Measurements from ENCODE around the gene CD82.
"Not testable (repeated sequence)": the region's sequence is repeated elsewhere in the genome, so short reads cannot be mapped to it uniquely, and the experiment has no call there.

The CD82 gene

DNA sequence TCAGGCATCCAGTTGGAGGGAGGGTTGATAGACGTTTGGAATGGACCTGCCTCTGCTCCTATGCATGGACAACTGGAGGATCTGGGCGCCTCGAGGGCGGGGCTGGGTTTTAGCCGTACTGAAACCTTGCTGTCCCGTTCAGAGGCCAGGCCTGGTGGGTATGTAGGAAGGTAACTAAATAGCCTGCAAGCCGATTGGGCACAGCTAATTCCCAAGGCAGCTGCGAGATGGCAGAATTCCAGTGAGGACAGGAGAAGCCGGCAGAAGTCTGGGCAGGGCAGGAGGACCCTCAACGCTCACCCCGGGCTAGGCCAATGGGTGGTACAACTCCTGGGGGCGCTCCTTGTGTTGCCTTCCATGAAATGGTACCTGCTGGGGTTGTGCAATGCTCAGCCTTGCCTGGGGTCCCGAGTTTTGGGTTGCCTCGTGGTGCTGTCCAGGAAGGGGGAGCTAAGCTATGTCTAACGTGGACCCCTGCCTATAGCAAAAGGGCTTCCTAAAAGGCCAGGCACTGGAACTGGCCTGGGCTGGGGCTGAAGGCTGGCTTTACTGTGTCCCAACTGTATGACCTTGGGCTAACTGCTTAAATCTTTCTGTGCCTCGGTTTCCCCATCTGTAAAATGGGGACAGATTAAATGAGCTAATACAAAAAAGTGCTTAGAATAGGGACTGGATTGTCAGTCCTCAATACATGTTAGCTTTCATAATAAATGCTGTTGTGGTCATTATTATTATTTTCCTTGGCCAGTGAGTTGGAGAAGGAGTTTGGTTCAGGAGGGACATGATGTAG is 30.1 kb upstream of the CD82 start:
- no peak for DNase-seq

DNA sequence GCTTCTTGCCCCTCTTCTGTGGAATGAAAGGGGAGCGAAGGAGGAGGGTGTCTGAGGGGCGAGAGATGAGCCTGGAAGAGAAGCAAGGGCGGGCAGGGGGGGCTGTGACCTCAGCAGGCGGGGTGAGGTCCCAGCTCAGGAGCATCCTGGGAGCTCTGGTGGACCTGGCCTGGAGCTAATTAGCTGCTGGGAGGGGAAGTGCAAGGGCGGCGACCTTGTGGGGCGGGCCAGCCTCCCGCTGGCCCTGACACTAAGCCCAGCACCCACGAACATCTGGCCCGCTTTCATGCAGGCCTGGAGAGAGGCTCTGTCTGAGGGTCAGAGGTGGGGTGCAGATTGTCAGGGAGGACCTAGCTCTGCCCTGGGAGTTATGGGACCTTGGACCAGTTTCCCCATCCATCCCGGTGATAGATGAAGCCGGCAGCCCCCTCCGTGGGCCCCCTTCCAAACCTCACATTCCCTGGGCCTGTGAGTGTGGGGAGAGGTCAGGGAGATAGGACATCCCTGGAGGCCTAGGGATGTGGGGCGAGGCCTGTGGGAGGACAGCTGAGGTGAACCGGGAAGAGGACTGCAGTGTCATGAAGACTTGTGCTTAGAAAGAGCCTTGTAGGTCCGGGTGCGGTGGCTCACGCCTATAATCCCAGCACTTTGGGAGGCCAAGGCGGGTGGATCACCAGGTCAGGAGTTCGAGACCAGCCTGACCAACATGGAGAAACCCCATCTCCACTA is 28.5 kb upstream of the CD82 start:
- DNase-seq: no peak

DNA sequence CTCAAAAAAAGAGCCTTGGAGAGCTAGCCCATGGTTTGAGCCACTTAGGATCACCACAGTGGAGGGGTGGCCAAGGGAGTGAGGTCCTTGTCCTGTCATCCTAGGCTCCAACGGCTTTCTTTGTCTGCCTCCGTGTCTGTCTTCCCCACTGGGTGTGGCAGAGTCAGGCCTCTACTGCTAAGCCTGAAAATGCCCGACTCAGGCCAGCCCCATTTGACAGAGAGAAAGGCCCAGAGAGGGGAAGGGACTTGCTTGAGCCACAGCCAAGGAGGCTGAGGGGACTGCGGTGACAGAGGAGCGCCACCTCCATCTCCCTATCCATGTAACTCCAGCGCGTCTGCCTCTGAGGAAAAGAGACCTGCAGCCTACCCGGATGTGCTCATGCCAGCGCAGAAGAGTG is 27.8 kb upstream of the CD82 start:
- DNase-seq: no peak

DNA sequence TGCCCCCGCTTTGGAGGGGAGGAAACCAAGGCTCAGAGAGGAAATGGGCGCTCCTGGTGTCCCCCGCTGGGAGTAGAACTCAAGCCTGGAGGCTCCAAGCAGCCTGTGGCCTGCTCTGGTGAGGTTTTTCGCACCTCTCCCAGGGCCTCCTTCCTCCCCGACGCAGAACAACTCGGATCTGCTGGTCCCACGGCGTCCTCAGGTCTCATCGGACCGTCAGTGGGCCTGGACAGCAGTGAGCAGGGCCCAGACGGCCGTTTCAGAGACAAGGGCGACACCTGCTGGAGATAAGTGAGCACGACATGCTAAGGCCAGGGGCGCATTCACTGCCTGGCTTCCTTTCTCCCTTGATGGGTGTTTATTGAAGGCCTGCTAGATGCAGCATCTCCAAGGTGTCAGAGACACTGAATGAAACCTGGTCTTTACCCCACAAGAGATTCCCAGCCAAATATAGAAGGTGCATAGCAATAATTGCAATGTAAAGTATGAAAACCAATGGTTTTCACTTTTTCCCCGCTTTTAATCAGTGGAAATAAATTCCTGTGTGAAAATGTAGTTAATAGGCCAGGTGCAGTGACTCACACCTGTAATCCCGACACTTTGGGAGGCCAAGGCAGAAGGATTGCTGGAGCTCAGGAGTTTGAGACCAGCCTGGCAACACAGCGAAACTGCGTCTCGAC is 26.9 kb upstream of the CD82 start:
- no peak for DNase-seq

DNA sequence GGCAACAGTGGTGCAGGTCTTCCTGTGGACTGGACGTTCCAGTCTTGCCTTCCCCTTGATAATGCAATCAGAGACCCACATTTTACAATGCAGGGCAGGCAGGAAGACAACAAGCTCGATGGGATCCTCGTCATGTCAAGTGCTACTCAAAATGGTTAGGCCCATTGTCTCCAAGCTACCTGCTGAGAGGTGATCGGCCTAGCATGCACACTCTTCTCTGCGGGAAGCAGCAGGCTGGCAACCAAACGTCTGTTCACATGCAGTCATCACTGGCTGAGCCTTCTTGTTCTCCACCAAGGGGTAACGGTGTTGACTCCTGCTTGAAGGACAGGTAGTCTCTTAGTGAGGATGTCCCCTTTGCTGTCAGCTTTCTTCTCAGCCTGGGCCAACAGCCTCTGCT is 25.5 kb upstream of the CD82 start:
- DNase-seq: peak; percentile 60

DNA sequence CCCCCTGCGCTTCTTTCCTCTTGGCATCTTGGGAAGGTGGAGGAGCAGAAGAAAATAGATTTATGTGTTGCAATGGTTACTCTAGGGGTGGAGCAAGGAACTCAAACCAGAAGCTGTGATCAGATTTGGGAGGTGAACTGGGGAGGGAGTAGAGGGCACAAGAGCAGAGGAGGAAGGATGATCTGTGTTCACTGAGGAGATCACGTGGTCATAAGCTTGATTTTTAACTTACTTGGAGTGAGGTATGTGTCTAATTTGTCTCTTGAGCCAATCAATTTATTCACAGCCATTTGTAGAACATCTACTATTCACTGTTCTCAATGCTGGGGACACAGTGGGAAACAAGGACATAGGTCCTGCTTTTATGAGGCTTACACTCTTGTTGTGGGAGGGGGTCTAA is 24.8 kb upstream of the CD82 start:
- DNase-seq: no peak

DNA sequence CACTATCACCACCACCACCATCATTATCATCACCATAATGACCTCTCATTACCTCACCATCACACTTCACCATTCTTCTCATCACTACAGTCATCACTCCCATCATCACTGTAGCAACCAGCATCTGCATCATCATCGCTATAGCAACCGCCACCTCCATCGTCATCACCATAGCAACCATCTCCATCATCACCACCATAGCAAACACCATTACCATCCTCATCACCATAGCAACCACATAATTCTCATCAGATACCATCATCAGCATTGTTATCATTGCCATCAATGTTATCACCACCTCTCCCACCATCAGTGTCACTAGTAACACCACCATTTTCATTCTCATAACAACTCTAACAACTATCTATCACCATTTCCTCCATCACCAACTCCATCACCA is 23.1 kb upstream of the CD82 start:
- no peak for DNase-seq

DNA sequence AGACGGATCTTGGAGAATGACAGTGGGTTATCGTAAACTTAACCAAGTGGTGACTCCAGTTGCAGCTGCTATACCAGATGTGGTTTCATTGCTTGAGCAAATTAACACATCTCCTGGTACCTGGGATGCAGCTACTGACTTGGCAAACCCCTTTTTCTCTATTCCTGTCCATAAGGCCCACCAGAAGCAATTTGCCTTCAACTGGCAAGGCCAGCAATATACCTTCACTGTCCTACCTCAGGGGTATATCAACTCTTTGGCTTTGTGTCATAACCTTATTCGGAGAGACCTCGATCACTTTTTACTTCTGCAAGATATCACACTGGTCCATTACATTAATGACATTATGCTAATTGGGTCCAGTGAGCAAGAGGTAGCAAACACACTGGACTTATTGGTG is 18.5 kb upstream of the CD82 start:
- DNase-seq: not testable (repeated sequence)

DNA sequence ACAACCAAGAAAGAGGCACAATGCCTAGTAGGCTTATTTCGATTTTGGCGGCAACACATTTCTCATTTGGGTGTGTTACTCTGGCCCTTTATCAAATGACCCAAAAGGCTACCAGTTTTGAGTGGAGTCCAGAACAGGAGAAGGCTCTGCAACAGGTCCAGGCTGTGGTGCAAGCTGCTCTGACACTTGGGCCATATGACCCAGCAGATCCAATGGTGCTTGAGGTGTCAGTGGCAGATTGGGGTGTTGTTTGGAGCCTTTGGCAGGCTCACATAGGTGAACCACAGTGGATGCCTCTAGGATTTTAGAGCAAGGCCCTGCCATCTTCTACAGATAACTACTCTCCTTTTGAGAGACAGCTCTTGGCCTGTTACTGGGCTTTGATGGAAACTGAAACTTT is 17.9 kb upstream of the CD82 start:
- DNase-seq: not testable (repeated sequence)

DNA sequence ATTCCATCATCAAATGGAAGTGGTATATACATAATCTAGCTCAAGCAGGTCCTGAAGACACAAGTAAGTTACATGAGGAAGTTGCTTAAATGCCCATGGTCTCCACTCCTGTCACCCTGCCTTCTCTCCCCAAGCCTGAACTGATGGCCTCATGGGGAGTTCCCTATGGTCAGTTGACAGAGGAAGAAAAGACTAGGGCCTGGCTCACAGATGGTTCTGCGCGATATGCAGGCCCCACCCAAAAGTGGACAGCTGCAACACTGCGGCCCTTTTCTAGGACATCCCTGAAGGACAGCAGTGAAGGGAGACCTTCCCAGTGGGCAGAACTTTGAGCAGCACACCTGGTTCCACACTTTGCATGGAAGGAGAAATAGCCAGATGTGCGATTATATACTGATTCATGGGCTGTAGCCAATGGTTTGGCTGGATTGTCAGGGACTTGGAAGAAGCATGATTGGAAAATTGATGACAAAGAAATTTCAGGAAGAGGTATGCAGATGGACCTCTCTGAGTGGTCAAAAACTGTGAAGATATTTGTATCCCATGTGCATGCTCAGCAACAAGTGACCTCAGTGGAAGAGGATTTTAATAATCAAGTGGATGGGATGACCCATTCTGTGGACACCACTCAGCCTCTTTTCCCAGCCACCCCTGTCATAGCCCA is 17.3 kb upstream of the CD82 start:
- no peak for DNase-seq

DNA sequence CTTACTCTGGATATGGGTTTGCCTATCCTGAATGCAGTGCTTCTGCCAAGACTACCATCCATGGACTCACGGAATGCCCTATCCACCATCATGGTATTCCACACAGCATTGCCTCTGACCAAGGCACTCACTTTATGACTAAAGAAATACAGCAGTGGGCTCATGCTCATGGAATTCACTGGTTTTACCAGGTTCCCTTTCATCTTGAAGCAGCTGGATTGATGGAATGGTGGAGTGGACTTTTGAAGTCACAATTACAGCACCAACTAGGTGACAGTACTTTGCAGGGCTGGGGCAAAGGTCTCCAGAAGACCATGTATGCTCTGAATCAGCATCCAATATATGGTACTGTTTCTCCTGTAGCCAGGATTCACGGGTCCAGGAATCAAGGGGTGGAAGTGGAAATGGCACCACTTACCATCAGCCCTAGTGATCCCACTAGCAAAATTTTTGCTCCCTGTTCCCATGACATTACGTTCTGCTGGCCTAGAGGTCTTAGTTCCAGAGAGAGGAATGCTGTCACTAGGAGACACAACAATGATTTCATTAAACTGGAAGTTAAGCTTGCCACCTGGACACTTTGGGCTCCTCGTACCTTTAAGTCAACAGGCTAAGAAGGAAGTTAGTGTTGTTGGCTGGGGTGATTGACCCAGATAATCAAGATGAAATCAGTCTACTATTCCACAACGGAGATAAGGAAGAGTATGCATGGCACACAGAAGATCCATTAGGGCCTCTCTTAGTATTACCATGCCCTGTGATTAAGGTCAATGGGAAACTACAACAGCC is 16.3 kb upstream of the CD82 start:
- not testable (repeated sequence) for DNase-seq

DNA sequence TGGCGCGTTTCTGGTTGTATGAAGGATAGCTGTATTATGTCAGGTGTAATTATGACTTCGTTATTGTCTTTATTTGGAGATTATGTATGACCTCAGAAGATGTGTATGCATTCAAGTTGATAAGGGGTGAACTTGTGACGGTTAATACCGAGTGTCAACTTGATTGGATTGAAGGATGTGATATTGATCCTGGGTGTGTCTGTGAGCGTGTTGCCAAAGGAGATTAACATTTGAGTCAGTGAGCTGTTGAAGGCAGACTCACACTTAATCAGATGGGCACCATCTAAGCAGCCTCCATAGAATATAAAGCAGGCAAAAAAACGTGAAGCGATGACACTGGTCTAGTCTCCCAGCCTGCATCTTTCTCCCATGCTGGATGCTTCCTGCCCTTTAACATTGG is 15.3 kb upstream of the CD82 start:
- DNase-seq: no peak

DNA sequence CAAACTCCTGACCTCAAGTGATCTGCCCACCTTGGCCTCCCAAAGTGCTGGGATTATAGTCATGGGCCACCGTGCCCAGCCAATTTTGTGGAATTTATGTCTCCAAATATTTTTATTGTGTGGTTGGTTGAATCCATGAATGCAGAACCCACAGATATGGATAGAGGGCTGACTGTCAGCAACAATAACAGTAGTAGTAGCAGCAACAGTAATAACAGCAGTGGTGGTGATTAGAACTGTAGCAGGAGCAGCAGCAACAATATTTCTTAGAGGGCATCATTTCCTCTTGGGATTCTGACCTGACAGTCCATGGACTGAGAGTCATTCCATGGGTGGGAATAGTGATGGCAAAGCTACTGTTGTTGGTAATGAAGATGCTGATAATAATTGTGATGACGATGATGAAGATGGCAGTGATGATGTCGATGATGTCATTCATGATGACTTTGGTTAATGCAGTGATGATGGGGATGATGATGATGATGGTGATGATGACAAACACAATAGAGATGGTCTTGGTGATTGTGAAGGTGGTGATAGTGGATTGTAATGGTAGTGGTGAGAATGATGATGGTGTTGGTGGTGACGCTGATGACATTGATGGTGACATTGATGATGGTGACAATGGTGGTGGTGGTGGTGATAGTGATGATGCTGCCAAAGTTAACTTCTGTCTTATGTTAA is 13.9 kb upstream of the CD82 start:
- DNase-seq: no peak

DNA sequence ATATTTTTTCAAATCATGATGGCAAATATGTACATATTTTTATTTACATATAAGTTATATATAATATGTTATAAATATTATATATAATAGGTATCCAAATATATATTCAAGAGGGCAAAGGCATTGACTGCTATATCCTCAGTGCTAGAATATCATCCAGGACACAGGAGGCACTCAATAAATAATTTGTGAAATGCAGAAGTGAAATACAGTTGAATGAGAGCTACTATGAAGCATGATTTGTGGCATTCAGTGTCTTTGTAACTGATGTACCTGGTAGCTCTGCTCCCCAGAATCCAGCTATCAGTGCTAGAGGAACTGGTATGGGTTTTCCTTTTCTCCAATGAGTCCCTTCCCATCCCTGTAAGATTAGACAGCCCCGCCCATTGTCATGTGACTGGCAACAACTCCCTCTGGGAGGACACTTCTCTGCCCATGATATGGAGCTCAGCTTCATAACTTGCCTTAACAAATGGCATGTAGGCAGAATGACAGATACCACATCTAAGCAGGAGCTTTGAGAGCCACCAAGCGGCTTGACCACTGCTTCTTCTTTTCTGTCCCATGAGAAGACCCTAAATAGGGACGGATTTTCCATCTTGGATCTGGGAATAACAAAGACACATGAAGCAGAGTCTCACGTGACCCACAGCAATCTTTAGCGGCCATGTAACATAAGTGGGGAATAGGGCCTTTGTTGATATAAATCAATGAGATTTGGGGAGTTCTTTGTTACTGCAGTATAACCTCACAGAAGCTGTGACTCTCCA is 10.2 kb upstream of the CD82 start:
- no peak for DNase-seq

DNA sequence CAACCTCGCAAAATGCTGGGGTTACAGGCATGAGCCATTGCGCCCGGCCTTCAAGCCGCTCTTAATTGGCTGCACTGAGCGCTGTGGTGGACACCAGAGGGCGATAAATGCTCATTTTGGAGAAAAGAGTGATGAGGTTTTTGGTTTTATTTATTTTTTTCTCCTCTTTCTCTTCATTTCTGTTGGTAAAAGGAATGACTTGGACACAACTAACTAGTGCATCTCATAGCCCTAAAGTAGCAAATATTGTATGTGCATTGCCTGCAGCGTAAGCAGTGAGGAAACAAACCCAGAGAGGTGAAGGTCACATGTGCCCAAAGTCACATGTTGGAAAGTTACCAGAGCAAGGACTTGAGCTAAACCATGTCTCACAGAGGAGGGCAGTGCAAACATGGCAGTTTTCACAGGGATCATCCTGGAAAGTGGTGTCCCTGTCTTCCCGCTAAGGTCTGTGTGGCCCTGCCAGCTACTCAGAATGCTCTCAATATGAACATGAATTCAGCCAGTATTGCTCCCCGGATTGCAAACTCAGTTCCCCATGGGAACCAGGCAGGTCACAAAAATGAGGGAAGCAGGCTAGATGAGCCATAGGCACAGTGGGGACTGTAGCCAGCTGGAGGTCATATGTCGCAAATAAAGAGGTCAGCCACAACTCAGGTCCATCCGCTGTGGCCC is 8.6 kb upstream of the CD82 start:
- no peak for DNase-seq

DNA sequence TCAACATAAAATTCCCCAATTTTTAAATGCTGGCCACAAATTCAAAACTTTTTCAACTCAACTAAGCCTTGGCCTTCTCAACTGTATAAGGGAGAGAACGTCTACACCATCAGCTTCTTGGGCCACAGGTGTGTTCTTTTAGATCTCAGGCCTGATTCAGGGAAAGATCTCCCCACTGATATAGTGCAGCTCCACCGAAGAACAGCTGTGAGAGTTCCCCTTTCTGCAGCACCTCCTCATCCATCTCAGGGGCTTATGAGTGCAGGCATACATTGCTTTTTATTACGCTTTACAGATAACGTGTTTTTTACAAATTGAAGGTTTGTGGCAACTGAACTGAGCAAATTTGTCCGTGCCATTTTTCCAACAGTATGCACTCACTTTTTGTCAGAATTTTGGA is 8.0 kb upstream of the CD82 start:
- no peak for DNase-seq

DNA sequence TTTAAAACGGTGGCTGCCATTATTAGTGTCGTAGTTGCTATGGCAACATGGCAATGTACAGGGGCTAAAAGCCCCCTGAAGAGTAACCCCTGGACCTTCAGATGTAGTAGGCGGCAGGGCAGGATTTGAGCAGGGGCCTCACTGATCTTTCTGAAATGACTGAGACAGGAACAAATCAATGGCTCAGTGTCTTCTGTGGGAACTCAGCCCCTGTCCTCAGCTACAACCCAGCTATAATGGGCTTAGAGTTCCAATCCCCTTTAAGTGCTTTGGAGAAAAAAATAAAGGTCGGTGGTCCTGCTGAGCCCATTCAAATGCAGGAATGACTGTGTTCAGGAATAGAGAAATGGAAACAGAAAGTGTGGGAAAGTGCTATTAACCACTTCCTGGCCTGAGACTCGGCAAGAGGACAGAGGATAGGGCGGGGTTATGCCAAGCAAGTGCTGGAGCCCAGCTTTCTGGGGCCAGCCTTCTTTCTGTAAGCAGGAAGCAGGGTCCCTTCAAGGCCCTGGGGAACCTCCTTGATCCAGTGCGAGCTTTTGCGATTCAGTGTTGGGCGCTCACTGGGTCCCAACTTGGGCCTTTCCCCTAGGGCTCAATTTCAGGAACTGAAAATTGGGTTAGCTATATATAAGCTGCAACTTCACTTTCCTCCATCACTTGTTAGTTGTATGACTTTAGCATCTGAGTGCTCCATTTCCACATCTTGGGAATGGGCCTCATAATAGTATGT is 6.1 kb upstream of the CD82 start:
- no peak for DNase-seq

DNA sequence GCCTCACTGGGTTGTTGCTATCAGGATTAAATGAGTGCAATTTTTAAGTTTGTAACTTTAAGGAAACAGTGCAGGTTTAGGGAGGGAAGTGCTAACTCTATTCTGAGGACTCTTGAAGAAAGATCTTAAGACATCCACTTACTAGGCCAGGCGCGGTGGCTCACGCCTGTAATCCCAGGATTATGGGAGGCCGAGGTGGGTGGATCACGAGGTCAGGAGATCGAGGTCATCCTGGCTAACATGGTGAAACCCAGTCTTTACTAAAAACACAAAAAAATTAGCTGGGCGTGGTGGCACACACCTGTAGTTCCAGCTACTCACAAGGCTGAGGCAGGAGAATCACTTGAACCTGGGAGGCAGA is 5.5 kb upstream of the CD82 start:
- DNase-seq: not testable (repeated sequence)

DNA sequence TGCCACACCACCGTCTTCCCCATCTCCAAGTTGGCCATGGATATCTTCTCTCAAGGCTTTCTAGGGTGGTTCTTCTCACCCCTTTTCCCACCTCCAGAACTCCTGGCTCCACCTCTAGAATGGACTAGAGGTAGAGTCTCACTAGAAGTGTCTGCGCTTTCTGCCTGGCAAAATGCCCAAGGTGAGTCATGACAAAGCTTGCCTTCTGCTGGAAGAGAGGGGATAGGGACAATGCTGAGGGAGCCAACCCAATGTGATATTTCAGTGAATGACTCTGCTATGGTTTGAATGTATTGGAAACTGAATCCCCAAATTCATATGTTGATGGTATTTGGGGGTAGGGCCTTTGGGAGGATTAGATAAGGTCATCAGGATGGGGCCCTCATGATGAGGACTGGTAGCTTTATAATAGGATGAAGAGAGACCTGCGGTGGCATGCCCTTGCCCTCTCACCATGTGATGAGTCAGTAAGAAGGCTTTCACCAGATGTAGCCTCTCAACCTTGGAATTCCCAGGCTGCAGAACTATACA is 4.1 kb upstream of the CD82 start:
- no peak for DNase-seq
